ENCODE data around the gene SLC12A8.

The SLC12A8 gene

GRCh38 chr3:125177746-125178145, 34.8 kb downstream of the SLC12A8 start:
- CTCF ChIA-PET: interaction anchor here (0.9 kb wide), 1 partner anchor 10 kb away, joined by 3 read pairs; no protein-coding TSS in a partner anchor
- POLR2A ChIA-PET: no interaction called here

GRCh38 chr3:125175295-125176078, 37.1 kb downstream of the SLC12A8 start:
- CTCF ChIA-PET: interaction anchor here (1.0 kb wide), 1 partner anchor 16 kb away, joined by 3 read pairs; no protein-coding TSS in a partner anchor
- no peak for DNase-seq (ENCODE audit: extremely low spot score)
- TF ChIP-seq CTCF (IDR thresholded peaks at IDR 0.05; ENCODE audit: control extremely low read depth, extremely low read depth, low read depth, missing control alignments): no peak
- POLR2A ChIA-PET: interaction anchor here (0.7 kb wide), 1 partner anchor 62 kb away, joined by 5 read pairs; no protein-coding TSS in a partner anchor

More at GRCh38 chr3:125177746-125178145, 34.8 kb downstream of the SLC12A8 start:
- TF ChIP-seq CTCF (IDR thresholded peaks at IDR 0.05; ENCODE audit: control extremely low read depth, extremely low read depth, low read depth, missing control alignments): no peak
- DNase-seq (ENCODE audit: extremely low spot score): no peak

GRCh38 chr3:125172346-125172745, 40.2 kb downstream of the SLC12A8 start:
- ChIA-PET CTCF (interaction anchor here (0.7 kb wide), 1 partner anchor 8 kb away, joined by 3 read pairs; no protein-coding TSS in a partner anchor), POLR2A (no interaction called here)
- no peak for DNase-seq (ENCODE audit: extremely low spot score)
- TF ChIP-seq CTCF (IDR thresholded peaks at IDR 0.05; ENCODE audit: control extremely low read depth, extremely low read depth, low read depth, missing control alignments): no peak

GRCh38 chr3:125168711-125169393, 43.7 kb downstream of the SLC12A8 start:
- ChIA-PET CTCF (interaction anchor here (1.4 to 1.8 kb wide), 2 partner anchors 11 to 19 kb away, joined by 4 to 7 read pairs; no protein-coding TSS in a partner anchor), POLR2A (interaction anchor here (0.6 kb wide), 2 partner anchors 70 to 296 kb away, joined by 4 read pairs; no protein-coding TSS in a partner anchor)
- no peak for DNase-seq (ENCODE audit: extremely low spot score)
- no peak for TF ChIP-seq CTCF (IDR thresholded peaks at IDR 0.05; ENCODE audit: control extremely low read depth, extremely low read depth, low read depth, missing control alignments)

GRCh38 chr3:125166599-125167136, 45.9 kb downstream of the SLC12A8 start:
- POLR2A ChIA-PET: no interaction called here
- CTCF ChIA-PET: no interaction called here
- no peak for TF ChIP-seq CTCF (IDR thresholded peaks at IDR 0.05; ENCODE audit: control extremely low read depth, extremely low read depth, low read depth, missing control alignments)
- DNase-seq (ENCODE audit: extremely low spot score): no peak

GRCh38 chr3:125165948-125166553, 46.5 kb downstream of the SLC12A8 start:
- ChIA-PET POLR2A (no interaction called here), CTCF (interaction anchor here (1.0 to 2.7 kb wide), 6 partner anchors 9 to 239 kb away, joined by 3 to 10 read pairs (median 4); no protein-coding TSS in a partner anchor)
- no peak for DNase-seq (ENCODE audit: extremely low spot score)
- TF ChIP-seq CTCF (IDR thresholded peaks at IDR 0.05; ENCODE audit: control extremely low read depth, extremely low read depth, low read depth, missing control alignments): no peak
